Superior temporal gyrus (tissue), 1 donor: Measurements from ENCODE around the gene PRKN.

Experiments
- DNase-seq: peaks from one replicate; pipeline ENCODE4 v3.0.0-alpha.2; 2016; ENCODE audit errors: extremely low spot score

Gene PRKN

GRCh38 chr6:161813156-161813555, 914.4 kb downstream of the PRKN start:
- DNase-seq: no peak

GRCh38 chr6:161809971-161810370, 917.6 kb downstream of the PRKN start:
- no peak for DNase-seq

GRCh38 chr6:161804838-161805237, 922.7 kb downstream of the PRKN start:
- DNase-seq: no peak

GRCh38 chr6:161803131-161803530, 924.4 kb downstream of the PRKN start:
- DNase-seq: no peak

GRCh38 chr6:161802231-161802630, 925.3 kb downstream of the PRKN start:
- no peak for DNase-seq

GRCh38 chr6:161798844-161799394, 928.6 kb downstream of the PRKN start:
- no peak for DNase-seq

- DNase-seq: peak; percentile 21
These were observed 930.9 kb downstream of the PRKN start for GRCh38 chr6:161796681-161797080.

- DNase-seq: no peak
These were observed 934.6 kb downstream of the PRKN start for GRCh38 chr6:161792851-161793493.

GRCh38 chr6:161788531-161788930, 939.0 kb downstream of the PRKN start:
- no peak for DNase-seq

- DNase-seq: no peak
These were observed 955.4 kb downstream of the PRKN start for GRCh38 chr6:161772176-161772575.

- DNase-seq: no peak
These were observed 965.6 kb downstream of the PRKN start for GRCh38 chr6:161761966-161762365.

- DNase-seq: no peak
These were observed 972.5 kb downstream of the PRKN start for GRCh38 chr6:161755080-161755479.

- DNase-seq: no peak
These were observed 976.9 kb downstream of the PRKN start for GRCh38 chr6:161750686-161751085.

- DNase-seq: no peak
These were observed 978.0 kb downstream of the PRKN start for GRCh38 chr6:161749576-161749975.

GRCh38 chr6:161748535-161749416, 978.8 kb downstream of the PRKN start:
- DNase-seq: peak; percentile 68

GRCh38 chr6:161747506-161747905, 980.1 kb downstream of the PRKN start:
- DNase-seq: no peak

- DNase-seq: no peak
These were observed 981.9 kb downstream of the PRKN start for GRCh38 chr6:161745594-161746141.

- no peak for DNase-seq
These were observed 982.4 kb downstream of the PRKN start for GRCh38 chr6:161745128-161745527.

GRCh38 chr6:161744211-161745067, 983.1 kb downstream of the PRKN start:
- no peak for DNase-seq

GRCh38 chr6:161743509-161744178, 983.9 kb downstream of the PRKN start:
- no peak for DNase-seq

- no peak for DNase-seq
These were observed 987.1 kb downstream of the PRKN start for GRCh38 chr6:161740486-161740885.
